Measurements from ENCODE around the gene GRAMD2B.

Gene GRAMD2B

DNA sequence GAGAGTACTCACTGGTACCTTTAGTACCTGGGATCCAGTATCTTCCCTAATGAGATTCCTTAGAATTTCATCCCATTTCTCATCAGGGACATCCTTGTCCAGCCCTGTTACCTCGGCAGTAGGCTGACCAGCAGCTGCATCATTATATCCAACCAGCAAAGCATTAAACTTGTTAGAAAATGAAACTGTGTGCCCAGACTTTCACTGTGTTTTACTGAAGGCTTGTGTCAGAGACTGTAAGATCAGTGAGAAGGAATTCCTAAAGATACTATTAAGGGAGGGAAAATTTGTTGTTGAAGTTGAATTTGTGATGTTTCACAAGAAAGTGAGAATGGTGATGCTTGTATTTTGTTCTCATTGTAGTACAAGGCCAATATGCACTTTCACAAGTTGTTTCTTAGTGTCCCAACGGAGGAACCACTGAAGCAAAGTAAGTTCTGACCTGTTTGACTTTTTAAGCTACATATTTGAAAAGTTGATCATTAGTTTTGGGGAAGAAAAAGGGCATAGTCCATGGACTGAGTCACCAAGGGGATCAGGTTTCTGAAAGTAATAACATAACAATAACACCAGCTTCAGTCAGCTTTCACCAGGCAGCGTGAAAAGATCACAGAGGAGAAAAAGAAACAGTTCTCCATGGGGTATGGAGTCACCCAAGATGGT lies 48.8 kb downstream of the GRAMD2B start:
- no peak overlapping the region for H3K4me3 Mint-ChIP-seq
- H3K9me3 Mint-ChIP-seq: no peaks in the 10 kb centered on the region
- no peak overlapping the region for H3K27ac Mint-ChIP-seq
- no peaks in the 10 kb centered on the region for H3K4me1 Mint-ChIP-seq
- H3K36me3 Mint-ChIP-seq: peaks cover 15% of the 10 kb centered on the region
- H3K27me3 Mint-ChIP-seq: no peaks in the 10 kb centered on the region

- no peaks in the 10 kb centered on the region for H3K4me1 Mint-ChIP-seq
- H3K9me3 Mint-ChIP-seq: no peaks in the 10 kb centered on the region
- peaks cover 15% of the 10 kb centered on the region for H3K36me3 Mint-ChIP-seq
- no peak overlapping the region for H3K27ac Mint-ChIP-seq
- no peak overlapping the region for H3K4me3 Mint-ChIP-seq
- H3K27me3 Mint-ChIP-seq: no peaks in the 10 kb centered on the region
Measured at GRCh38 chr5:126472538-126472889, 49.3 kb downstream of the GRAMD2B start.

DNA sequence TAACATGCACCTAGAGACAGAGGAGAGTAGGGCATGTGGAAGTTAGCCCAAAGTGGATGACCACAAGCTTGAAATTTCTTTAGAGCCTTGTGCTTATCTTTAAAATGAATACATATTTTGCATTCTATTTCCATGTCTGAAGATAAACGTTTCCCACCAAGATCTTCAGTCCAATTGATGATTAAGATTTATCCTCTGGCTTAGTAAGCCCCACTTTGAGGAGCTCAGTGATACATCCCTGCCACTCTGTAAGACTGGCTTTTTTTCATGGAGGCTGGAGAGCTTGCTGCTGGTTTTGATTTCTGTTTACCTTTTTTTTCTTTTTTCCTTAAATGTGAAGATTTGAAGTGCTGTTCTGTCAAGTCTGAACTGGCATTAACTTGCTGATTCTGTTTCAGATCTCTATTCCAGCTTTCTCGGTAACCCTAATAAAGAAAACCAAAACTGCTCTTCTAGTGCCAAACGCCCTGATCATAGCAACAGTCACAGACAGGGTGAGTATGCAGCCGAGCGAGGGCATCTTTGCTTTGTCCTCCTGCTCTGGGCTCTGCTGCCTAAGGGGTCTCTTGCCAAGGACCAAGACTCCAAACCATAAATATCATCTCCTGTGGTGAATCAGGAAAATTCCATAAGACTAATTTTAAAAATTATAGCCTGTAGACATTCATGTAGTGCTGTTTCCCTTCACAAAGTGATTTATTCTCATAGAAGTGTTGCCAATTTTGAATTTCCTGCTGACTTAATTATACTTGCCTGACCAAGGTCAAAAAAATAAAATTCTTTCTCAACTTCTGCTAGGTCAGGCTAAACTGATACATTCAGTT lies 54.3 kb downstream of the GRAMD2B start:
- peaks cover 21% of the 10 kb centered on the region for H3K36me3 Mint-ChIP-seq
- H3K9me3 Mint-ChIP-seq: no peaks in the 10 kb centered on the region
- no peaks in the 10 kb centered on the region for H3K27me3 Mint-ChIP-seq
- no peaks in the 10 kb centered on the region for H3K4me1 Mint-ChIP-seq
- no peak overlapping the region for H3K27ac Mint-ChIP-seq
- H3K4me3 Mint-ChIP-seq: no peak overlapping the region

- H3K4me1 Mint-ChIP-seq: no peaks in the 10 kb centered on the region
- no peaks in the 10 kb centered on the region for H3K9me3 Mint-ChIP-seq
- peaks cover 23% of the 10 kb centered on the region for H3K36me3 Mint-ChIP-seq
- H3K4me3 Mint-ChIP-seq: no peak overlapping the region
- no peak overlapping the region for H3K27ac Mint-ChIP-seq
- H3K27me3 Mint-ChIP-seq: no peaks in the 10 kb centered on the region
Measured at GRCh38 chr5:126479810-126480209, 56.6 kb downstream of the GRAMD2B start.

DNA sequence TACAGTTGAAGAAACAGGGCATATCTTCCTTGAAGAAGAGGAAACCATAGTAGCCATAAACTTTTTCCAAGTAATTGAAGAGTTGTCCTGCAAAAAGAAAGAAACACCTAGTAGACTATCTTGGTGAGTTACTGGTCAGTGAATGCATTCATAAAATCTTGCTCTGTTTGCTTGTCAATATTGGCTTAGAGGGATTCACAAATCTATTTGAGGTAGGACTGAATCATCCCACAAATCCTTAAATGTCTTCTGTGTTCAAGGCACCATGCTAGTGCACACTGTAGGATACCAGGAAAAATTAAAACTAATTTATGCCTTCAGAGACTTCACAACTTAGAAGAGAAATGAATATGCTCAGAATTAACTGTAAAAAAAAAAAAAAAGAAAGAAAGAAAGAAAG lies 57.6 kb downstream of the GRAMD2B start:
- Mint-ChIP-seq H3K27me3 (no peaks in the 10 kb centered on the region), H3K9me3 (no peaks in the 10 kb centered on the region), H3K27ac (no peak overlapping the region), H3K36me3 (peaks cover 20% of the 10 kb centered on the region), H3K4me3 (no peak overlapping the region), H3K4me1 (no peaks in the 10 kb centered on the region)

DNA sequence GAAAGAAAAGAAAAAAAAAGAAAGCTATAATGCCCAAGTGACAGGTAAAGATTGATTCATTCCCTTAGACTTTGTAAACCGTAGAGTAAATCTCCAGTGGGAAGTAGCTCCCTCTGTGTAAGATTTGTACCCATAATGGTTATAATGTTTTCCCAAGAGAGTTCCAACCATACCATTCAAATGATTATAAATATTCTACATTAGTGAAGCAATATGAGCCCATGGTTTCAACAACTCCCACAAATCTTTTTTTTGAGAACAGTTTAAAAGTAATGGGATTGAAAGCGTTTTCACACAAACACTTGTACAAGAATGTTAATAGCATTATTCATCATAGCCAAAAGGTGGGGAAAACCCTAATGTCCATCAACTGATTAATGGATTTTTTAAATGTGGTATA lies 58.0 kb downstream of the GRAMD2B start:
- Mint-ChIP-seq H3K27ac (no peak overlapping the region), H3K9me3 (no peaks in the 10 kb centered on the region)

DNA sequence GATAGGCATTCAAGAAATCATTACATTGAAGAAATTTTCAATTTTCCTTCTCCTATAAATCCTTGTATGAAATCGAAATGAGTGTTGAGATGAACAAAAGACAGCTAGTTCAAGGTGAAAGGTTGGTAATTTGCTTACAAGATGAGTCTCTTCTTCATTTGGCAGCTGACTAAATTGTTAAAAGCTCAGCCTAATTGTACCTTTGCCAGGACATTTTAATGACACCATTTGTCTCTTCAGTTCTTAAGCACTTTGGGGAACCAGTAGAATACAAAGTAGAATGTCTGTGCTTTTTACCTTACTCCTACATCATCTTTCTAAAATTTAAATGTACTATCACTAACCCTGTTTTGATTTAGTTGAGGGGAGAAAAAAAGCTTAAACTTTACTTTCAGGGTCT lies 59.4 kb downstream of the GRAMD2B start:
- peaks cover 26% of the 10 kb centered on the region for H3K36me3 Mint-ChIP-seq
- H3K9me3 Mint-ChIP-seq: no peaks in the 10 kb centered on the region
- H3K4me3 Mint-ChIP-seq: no peak overlapping the region
- no peak overlapping the region for H3K27ac Mint-ChIP-seq
- no peaks in the 10 kb centered on the region for H3K27me3 Mint-ChIP-seq
- no peaks in the 10 kb centered on the region for H3K4me1 Mint-ChIP-seq

More for the DNA sequence above, 58.0 kb downstream of the GRAMD2B start:
- Mint-ChIP-seq H3K4me3 (no peak overlapping the region), H3K27me3 (no peaks in the 10 kb centered on the region), H3K4me1 (no peaks in the 10 kb centered on the region), H3K36me3 (peaks cover 23% of the 10 kb centered on the region)

- Mint-ChIP-seq H3K4me1 (no peaks in the 10 kb centered on the region), H3K36me3 (peaks cover 26% of the 10 kb centered on the region), H3K4me3 (no peak overlapping the region), H3K27me3 (no peaks in the 10 kb centered on the region), H3K9me3 (no peaks in the 10 kb centered on the region), H3K27ac (no peak overlapping the region)
Measured at GRCh38 chr5:126483156-126483555, 59.9 kb downstream of the GRAMD2B start.

DNA sequence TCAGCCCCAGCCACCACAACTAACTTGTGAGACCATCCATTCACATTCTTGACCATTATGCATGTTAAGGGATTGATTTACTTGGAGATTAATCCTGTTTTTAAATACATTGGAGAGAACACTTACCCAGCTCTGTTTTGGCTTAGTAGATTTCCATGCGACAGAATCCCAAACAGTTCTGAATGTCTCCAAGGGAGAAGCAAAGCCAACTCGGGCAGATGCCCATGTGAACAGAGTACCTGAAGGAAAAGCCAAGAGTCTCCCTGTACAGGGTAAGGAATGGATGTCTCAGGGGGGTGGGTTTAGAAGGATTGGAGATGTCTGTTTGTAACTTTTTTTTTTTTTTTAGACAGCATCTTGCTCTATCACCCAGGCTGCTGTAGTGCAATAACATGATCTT lies 61.0 kb downstream of the GRAMD2B start:
- H3K27me3 Mint-ChIP-seq: no peaks in the 10 kb centered on the region
- H3K36me3 Mint-ChIP-seq: peaks cover 26% of the 10 kb centered on the region
- no peaks in the 10 kb centered on the region for H3K4me1 Mint-ChIP-seq
- no peak overlapping the region for H3K4me3 Mint-ChIP-seq
- H3K27ac Mint-ChIP-seq: no peak overlapping the region
- no peaks in the 10 kb centered on the region for H3K9me3 Mint-ChIP-seq

- H3K9me3 Mint-ChIP-seq: no peaks in the 10 kb centered on the region
- H3K4me1 Mint-ChIP-seq: no peaks in the 10 kb centered on the region
- peaks cover 17% of the 10 kb centered on the region for H3K36me3 Mint-ChIP-seq
- H3K4me3 Mint-ChIP-seq: no peak overlapping the region
- no peak overlapping the region for H3K27ac Mint-ChIP-seq
- H3K27me3 Mint-ChIP-seq: no peaks in the 10 kb centered on the region
Measured at GRCh38 chr5:126486332-126486731, 63.1 kb downstream of the GRAMD2B start.

- H3K4me1 Mint-ChIP-seq: no peaks in the 10 kb centered on the region
- peaks cover 18% of the 10 kb centered on the region for H3K36me3 Mint-ChIP-seq
- H3K9me3 Mint-ChIP-seq: no peaks in the 10 kb centered on the region
- no peak overlapping the region for H3K4me3 Mint-ChIP-seq
- H3K27ac Mint-ChIP-seq: no peak overlapping the region
- no peaks in the 10 kb centered on the region for H3K27me3 Mint-ChIP-seq
Measured at GRCh38 chr5:126487596-126487995, 64.4 kb downstream of the GRAMD2B start.

- Mint-ChIP-seq H3K27me3 (no peaks in the 10 kb centered on the region), H3K9me3 (no peaks in the 10 kb centered on the region), H3K4me1 (no peaks in the 10 kb centered on the region), H3K27ac (no peak overlapping the region), H3K36me3 (peaks cover 11% of the 10 kb centered on the region), H3K4me3 (no peak overlapping the region)
Measured at GRCh38 chr5:126488443-126489065, 65.3 kb downstream of the GRAMD2B start.

DNA sequence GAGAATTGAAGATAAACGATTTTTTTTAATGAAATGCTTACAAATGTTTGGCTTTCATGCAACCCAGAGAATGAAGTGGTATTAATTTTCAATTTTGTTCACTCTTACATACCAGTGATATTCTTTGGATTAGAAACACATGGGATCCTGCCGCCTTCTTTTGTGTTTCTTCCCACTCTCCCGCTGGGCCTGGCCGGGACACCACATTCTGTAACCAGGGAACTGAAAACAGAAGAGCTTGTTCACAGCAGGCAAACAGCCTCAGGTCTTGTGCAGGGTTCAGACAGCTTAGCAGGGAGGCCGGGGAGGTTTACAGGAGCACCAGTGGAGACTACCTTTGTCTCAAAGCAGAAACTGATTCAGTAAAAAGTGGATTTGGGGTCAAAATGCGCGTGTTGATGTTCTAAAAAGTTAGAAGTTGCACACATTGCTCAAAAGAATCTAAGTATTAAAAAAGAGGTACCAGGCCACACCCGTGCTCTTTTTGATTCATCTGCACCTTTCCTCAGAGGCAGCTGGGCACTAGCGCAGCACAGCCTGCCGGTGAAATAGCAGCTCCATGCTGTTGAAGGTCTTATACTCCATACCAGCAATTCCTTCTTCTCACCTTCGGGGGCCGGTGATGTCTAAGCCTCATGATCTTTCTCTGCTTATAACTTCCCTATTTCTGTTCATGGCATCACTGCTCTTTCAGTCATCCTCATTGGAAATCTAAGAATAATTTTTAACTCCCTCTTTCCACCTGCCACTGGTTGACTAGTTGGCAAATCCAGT lies 67.1 kb downstream of the GRAMD2B start:
- Mint-ChIP-seq H3K36me3 (peaks cover 11% of the 10 kb centered on the region), H3K9me3 (no peaks in the 10 kb centered on the region), H3K27ac (no peak overlapping the region), H3K4me3 (no peak overlapping the region), H3K4me1 (no peaks in the 10 kb centered on the region), H3K27me3 (no peaks in the 10 kb centered on the region)

DNA sequence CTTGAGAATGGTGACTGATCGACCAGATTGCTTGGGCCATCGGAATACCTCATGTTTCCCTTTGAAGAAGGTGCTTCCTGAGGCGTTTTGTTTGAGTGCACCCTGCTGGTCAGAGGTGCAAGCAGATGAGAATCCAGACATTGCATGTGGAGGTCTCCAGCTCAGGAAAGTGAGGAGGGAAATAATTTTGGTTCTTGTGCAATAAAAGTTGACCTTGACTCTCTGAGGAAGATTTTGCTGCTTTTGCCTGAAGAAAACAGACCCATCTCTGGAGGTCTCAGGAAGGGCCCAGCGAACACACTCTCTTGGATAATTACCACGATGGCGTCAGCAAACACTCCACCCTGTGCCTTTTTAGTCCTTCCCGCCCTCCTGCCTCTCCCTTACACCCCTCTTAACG lies 69.7 kb downstream of the GRAMD2B start:
- Mint-ChIP-seq H3K27me3 (no peaks in the 10 kb centered on the region), H3K9me3 (no peaks in the 10 kb centered on the region), H3K4me3 (no peak overlapping the region), H3K36me3 (peaks cover 3% of the 10 kb centered on the region), H3K27ac (no peak overlapping the region), H3K4me1 (peaks cover 13% of the 10 kb centered on the region)

DNA sequence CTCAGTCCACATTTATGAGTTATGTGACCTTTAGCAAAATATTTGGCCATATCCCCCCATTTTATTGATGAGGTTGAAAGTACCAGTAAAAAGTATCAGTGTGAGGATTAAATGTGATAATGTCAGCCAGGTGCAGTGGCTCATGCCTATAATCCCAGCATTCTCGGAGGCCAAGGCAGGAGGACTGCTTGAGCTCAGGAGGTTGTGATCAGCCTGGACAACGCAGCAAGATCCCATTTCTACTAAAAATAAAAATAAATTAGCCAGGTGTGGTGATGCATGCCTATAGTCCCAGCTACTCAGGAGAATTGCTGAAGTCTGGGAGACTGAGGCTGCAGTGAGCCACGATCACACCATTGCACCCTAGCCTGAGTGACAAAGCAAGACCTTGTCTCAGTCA lies 71.2 kb downstream of the GRAMD2B start:
- peaks cover 20% of the 10 kb centered on the region for H3K4me1 Mint-ChIP-seq
- peak overlapping the region; percentile 59 for H3K27ac Mint-ChIP-seq
- no peaks in the 10 kb centered on the region for H3K9me3 Mint-ChIP-seq
- no peak overlapping the region for H3K4me3 Mint-ChIP-seq
- H3K36me3 Mint-ChIP-seq: peaks cover 3% of the 10 kb centered on the region
- H3K27me3 Mint-ChIP-seq: no peaks in the 10 kb centered on the region

Measured in activated naive CD4-positive, alpha-beta T cell treated with anti-CD3 and anti-CD28 coated beads, Interleukin-2, amount 50 U/mL, for 24 hours (primary cell).